Stimulated activated CD8-positive, alpha-beta memory T cell treated with anti-CD3 and anti-CD28 coated beads, Interleukin-12 subunit alpha, Interleukin-12 subunit beta, amount 100 ng/mL, for 4 hours (primary cell): Measurements from ENCODE around the gene SMAD6.
"Not testable (repeated sequence)": the region's sequence is repeated elsewhere in the genome, so short reads cannot be mapped to it uniquely, and the experiment has no call there.

ENCODE experiments used
- DNase-seq: peaks from one replicate; pipeline ENCODE4 v3.0.0-alpha.2; 2020; ENCODE audit warnings: low read depth

Gene SMAD6

GRCh38 chr15:66743204-66743603, 41.2 kb downstream of the SMAD6 start:
- DNase-seq: no peak

GRCh38 chr15:66743703-66744536, 41.9 kb downstream of the SMAD6 start:
- no peak for DNase-seq

DNA sequence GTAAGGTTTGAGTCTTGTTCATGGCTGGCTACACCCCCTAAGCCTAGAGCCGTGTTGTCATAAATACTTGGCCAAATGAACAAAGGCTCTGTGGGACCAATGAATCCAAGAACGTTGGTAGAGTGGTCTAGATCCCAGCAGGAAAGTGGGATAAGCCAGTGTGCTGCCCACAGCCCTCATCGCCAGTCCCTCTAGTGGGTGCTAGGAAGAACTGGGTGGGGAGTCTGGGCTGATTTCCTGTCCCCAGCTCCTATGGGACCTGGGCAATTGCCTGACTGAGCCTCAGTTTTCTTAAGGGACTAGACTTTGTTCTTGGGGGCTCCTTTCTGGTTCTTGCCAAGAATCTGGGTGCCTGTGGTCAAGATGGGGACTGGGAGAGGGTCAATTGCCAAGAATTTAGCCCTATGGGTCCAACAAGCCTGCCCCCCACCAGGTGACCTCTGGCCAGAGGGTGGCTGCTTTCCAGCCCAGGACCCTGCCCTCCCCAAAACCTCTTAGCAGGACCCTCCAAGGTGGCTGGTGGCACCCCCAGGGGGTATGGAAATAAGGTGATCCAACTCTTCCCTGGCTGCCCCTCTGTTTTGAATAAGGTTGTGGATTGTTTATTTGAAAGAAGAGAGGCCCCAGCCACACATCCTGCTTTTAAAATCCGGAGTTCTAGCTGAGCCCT, 42.7 kb downstream of the SMAD6 start:
- DNase-seq: no peak

DNA sequence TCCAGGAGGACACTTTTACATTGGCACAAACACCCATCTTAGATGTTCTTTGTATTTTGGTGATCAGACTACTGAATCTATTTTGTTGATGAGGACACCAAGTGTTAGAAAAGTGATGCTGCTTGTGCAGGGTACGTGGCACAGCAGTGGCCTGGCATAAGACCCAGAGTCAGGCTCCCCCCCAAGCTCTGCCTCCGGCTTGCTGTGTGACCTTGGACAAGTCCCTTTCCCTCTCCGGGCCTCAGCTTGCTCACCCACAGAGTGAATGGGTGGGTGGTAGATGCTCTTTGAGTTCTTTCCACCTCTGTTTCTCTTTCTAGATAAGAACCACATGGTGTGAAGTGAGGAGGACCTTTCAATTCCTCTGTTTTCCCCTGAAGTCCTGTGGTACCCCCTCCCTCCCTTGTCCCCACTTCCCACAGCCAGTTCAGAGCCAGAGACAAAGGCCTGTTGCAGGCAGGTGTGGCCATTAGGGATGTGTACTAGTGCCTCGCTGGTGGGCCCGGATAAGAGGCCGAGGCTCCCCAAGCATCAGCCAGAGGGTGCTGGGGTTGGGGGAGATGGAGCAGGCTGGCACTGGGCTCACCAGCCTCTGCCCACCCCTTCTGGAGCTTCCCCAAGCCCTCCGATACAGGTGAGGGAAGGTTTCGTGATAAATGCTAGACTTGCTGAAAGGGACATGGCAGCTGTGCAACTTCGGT, 43.6 kb downstream of the SMAD6 start:
- DNase-seq: no peak

DNA sequence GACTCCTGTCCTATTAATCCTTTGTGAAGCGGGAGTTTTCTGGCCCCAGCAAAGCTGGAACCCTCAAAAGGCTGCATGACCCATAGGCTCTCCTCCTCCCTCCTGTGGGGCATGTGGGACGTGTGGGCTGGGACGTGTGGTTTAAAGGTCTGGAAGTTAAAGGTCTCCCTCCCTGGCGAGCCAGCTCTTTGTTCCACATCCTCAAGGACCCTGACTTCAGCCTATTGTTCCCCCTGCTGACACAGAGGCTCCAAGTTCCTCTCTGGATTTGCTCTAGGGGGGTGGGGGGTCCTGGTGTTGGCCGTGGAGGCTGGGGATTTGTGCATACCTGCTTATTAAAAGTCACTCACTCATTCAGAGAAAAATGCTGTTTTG, 44.2 kb downstream of the SMAD6 start:
- DNase-seq: no peak

- no peak for DNase-seq
Measured at GRCh38 chr15:66747223-66747622, 45.2 kb downstream of the SMAD6 start.

- no peak for DNase-seq
Measured at GRCh38 chr15:66747886-66748707, 46.1 kb downstream of the SMAD6 start.

- no peak for DNase-seq
Measured at GRCh38 chr15:66748708-66749035, 46.6 kb downstream of the SMAD6 start.

DNA sequence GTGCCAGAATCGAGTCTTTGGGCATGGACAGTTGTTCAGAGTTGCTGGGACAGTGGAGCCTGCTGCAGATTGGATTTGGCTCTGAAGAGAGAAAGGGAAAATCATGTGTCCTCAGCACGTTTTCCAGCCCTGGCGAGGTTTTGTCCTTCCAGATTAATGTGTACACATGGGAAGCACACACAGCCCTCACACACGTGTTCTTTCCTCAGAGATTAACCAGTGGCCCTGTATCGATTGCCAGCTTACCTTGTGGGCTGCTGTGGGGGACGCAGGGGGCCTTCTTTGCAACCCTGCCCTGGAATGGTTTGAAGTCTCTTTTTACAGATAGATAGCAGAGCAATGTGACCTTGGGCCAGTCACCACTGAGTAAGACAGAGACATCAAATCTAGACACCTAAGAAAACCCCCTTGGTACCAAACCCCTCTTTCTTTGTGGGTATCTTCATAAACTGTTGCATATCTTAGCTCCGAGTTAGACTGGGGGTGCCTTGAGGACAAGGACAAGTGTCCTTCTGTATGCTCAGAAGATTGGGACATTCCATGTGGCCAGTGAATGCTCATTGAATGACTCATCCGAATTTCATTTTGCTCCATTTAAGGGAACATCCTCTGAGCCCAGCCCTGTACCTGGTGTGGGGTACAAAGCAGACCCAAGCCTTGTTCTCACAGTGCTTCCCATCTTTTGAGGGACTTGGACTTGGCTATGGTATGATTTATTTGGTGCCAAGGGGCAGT, 48.0 kb downstream of the SMAD6 start:
- DNase-seq: no peak

- DNase-seq: no peak
Measured at GRCh38 chr15:66750609-66751008, 48.6 kb downstream of the SMAD6 start.

- DNase-seq: no peak
Measured at GRCh38 chr15:66751579-66751978, 49.5 kb downstream of the SMAD6 start.

DNA sequence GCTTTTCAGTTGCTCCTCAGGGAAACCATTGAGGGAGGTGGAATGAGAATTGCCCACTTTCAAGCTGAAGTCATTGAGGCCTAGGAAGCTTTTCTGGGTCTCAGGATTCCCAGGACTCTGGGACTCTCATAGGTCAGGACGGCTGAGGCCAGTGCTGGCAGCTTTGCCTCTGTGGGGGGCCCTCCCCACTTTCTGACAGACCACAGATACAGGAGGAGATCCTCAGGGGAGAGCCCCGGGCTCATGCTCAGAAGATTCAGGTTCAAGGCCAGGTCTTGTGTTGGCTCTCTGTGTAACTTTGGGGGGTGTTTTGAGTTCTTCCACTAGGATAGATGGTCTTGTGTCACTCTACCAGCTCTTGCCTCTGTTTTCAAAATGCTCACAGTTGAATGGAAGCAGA, 50.0 kb downstream of the SMAD6 start:
- DNase-seq: no peak

DNA sequence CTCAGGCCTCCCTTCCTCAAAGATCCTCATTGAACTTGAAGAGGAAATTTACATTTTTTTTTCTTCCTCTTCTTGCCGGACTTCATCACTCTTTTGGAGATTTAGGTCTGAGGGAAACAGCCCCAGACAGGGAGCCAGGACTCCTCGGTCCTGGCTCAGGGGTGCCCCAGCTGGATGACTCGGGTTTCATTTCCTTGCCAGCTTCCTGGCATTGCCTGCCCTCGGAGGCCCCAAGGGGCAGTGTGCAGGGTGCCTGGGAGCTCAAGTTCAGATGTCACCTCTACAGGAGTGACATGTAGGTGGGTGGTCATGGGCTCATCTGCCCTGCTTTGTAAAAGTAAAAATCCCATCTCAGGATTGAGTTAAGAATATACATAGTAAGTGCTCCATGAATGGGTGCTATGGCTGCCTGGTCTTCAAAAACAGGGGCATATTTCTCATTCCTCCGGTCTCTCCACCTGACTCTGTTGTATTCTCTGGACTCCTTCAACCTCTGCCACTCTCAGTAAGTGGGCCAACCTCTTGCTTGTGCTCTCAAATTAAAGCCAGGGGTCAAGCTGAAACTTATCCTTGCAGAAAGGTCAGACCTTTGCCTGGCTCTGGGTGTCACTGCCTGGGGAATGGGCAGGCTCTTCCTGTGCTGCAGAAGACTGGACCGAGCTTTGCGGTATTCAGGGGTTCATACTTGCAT, 51.8 kb downstream of the SMAD6 start:
- DNase-seq: no peak

DNA sequence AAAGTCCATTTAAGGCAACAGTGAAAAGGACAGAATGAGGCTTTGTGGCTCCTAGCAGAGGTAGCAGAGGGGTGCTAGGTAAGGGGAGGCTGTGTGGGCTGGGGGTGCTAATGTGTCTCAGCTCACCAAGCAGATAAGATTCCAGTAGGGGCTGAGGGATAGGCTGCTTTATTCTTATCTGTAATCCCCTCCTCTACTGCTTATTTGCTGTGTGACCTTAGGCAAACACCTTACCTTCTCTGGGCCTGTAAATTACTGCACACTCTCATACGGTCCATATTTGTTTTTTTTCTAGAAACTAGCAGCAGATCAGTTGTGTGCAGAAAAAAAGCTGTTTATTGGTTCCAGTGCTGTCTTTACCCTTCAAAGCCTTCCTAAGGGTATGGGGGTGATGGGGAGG, 52.8 kb downstream of the SMAD6 start:
- DNase-seq: no peak

GRCh38 chr15:66755298-66756068, 53.4 kb downstream of the SMAD6 start:
- no peak for DNase-seq

- DNase-seq: no peak
Measured at GRCh38 chr15:66756295-66756694, 54.3 kb downstream of the SMAD6 start.

- DNase-seq: no peak
Measured at GRCh38 chr15:66757030-66757429, 55.0 kb downstream of the SMAD6 start.

DNA sequence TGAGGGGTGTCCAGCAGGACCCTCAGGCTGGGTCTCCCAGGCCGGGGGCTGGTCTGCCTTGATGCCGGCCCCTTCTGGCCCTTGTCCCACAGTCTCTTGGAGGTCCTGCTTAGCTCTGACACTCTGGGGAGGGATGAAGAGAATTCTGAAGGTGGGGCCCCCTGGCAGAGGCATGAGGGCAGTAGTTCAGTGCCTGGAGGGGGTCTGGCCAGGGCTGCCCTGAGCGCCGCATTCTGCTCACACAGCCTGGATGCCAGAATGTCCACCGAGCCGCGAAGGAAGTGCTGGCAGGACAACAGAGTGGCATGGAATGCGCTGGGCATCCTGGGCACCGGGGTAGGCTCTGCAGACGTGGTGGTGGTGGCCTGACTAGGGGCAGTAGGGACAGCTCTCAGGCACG, 55.5 kb downstream of the SMAD6 start:
- DNase-seq: no peak

DNA sequence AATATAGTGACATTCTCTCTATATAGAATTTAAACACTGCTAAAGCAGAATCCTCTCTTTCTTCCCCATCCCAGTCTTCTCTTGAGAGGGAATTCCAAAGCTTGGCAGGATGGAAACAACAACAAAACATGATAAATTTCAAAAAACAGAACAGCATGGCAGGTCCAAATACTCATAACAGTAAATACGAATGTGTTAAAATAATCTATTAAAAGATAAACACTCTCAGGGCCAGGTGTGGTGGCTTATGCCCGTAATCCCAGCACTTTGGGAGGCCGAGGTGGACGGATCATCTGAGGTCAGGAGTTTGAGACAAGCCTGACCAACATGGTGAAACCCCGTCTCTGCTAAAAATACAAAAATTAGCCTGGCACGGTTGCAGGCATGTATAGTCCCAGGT, 56.2 kb downstream of the SMAD6 start:
- DNase-seq: not testable (repeated sequence)

DNA sequence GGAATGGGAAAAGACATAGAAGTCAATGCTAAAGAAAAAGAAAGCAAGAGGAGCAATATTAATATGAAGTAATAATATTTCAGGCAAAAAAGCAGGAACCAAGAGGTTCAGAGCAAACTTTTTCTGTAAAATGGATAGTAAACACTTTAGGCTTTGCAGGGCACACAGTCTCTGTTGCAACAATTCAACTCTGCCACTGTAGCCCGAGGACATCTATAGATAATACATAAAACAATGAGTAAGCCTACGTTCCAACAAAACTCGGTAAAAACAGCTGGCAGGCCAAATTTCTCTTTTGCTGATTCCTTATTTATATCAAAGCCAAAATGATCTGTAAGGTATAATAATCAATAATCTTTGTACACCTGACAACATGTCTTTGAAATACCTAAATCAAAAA, 56.8 kb downstream of the SMAD6 start:
- DNase-seq: no peak
